Measurements from ENCODE around the gene RASSF8. TPM values are rescaled to one million over a fixed set of nuclear protein-coding genes. Genes with fewer than 3 reads are reported as not detected.

RASSF8 gene
- total and polyA plus RNA-seq, 2 experiments from 2014 or later: 11.5 to 30.6 TPM

DNA sequence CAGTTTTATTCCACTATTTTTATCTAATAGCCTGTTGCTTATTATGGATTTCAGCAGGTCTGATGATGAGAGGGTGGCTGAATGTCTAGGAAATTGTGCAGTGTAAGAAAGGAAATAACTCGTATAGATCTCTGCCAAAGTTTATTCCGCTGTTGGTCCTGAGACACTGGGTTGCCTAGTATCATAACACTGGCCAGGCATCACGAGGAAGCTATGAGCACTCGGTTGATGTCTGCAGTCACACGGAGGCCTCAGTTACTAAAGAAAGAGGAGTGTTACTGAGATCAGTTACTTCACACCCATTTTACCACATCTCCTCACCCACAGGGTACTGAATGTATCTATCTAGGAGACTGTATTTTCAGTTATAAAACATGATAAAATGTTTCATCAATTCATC, 144.5 kb downstream of the RASSF8 start:
- no peaks in the 10 kb centered on the region for H3K79me2 ChIP-seq (replicated peaks; ENCODE audit: insufficient read depth)
- H3K27me3 ChIP-seq (ENCODE audit: insufficient read depth): no peaks in the 10 kb centered on the region
- Mint-ChIP-seq H3K9me3 (no peaks in the 10 kb centered on the region), H3K27ac (no peak overlapping the region), H3K4me3 (no peak overlapping the region), H3K4me1 (peaks cover 9% of the 10 kb centered on the region; the same call in 2 of the 3 replicates), H3K36me3 (ENCODE audit: low read depth) (no peaks in the 10 kb centered on the region), H3K27me3 (ENCODE audit: insufficient read depth, low read depth, poor library complexity) (peaks cover 3% of the 10 kb centered on the region)
- H3K4me2 ChIP-seq: no peak overlapping the region
- TF ChIP-seq STAT1 (IDR thresholded peaks at IDR 0.05; ENCODE audit: unreplicated experiment) (no peak), CREB1 (CRISPR knock-in tag; IDR thresholded peaks at IDR 0.05; ENCODE audit: low read depth) (no peak), ZNF331 (CRISPR knock-in tag; IDR thresholded peaks at IDR 0.05; ENCODE audit: low read depth) (no peak), ZNF114 (CRISPR knock-in tag; IDR thresholded peaks at IDR 0.05) (no peak), POLR2AphosphoS5 (IDR thresholded peaks at IDR 0.05; ENCODE audit: low read depth) (no peak)
- TF ChIP-seq, protein P1, sequence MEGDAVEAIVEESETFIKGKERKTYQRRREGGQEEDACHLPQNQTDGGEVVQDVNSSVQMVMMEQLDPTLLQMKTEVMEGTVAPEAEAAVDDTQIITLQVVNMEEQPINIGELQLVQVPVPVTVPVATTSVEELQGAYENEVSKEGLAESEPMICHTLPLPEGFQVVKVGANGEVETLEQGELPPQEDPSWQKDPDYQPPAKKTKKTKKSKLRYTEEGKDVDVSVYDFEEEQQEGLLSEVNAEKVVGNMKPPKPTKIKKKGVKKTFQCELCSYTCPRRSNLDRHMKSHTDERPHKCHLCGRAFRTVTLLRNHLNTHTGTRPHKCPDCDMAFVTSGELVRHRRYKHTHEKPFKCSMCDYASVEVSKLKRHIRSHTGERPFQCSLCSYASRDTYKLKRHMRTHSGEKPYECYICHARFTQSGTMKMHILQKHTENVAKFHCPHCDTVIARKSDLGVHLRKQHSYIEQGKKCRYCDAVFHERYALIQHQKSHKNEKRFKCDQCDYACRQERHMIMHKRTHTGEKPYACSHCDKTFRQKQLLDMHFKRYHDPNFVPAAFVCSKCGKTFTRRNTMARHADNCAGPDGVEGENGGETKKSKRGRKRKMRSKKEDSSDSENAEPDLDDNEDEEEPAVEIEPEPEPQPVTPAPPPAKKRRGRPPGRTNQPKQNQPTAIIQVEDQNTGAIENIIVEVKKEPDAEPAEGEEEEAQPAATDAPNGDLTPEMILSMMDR (conservative IDR thresholded peaks at IDR 0.05; ENCODE audit: low read depth in 2 of 2): no peak
- TF ChIP-seq, protein P2, sequence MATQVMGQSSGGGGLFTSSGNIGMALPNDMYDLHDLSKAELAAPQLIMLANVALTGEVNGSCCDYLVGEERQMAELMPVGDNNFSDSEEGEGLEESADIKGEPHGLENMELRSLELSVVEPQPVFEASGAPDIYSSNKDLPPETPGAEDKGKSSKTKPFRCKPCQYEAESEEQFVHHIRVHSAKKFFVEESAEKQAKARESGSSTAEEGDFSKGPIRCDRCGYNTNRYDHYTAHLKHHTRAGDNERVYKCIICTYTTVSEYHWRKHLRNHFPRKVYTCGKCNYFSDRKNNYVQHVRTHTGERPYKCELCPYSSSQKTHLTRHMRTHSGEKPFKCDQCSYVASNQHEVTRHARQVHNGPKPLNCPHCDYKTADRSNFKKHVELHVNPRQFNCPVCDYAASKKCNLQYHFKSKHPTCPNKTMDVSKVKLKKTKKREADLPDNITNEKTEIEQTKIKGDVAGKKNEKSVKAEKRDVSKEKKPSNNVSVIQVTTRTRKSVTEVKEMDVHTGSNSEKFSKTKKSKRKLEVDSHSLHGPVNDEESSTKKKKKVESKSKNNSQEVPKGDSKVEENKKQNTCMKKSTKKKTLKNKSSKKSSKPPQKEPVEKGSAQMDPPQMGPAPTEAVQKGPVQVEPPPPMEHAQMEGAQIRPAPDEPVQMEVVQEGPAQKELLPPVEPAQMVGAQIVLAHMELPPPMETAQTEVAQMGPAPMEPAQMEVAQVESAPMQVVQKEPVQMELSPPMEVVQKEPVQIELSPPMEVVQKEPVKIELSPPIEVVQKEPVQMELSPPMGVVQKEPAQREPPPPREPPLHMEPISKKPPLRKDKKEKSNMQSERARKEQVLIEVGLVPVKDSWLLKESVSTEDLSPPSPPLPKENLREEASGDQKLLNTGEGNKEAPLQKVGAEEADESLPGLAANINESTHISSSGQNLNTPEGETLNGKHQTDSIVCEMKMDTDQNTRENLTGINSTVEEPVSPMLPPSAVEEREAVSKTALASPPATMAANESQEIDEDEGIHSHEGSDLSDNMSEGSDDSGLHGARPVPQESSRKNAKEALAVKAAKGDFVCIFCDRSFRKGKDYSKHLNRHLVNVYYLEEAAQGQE (IDR thresholded peaks at IDR 0.05; ENCODE audit: unreplicated experiment): no peak
- TF ChIP-seq, protein P3, sequence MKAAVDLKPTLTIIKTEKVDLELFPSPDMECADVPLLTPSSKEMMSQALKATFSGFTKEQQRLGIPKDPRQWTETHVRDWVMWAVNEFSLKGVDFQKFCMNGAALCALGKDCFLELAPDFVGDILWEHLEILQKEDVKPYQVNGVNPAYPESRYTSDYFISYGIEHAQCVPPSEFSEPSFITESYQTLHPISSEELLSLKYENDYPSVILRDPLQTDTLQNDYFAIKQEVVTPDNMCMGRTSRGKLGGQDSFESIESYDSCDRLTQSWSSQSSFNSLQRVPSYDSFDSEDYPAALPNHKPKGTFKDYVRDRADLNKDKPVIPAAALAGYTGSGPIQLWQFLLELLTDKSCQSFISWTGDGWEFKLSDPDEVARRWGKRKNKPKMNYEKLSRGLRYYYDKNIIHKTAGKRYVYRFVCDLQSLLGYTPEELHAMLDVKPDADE (IDR thresholded peaks at IDR 0.05): no peak
- TF ChIP-seq, protein P4, sequence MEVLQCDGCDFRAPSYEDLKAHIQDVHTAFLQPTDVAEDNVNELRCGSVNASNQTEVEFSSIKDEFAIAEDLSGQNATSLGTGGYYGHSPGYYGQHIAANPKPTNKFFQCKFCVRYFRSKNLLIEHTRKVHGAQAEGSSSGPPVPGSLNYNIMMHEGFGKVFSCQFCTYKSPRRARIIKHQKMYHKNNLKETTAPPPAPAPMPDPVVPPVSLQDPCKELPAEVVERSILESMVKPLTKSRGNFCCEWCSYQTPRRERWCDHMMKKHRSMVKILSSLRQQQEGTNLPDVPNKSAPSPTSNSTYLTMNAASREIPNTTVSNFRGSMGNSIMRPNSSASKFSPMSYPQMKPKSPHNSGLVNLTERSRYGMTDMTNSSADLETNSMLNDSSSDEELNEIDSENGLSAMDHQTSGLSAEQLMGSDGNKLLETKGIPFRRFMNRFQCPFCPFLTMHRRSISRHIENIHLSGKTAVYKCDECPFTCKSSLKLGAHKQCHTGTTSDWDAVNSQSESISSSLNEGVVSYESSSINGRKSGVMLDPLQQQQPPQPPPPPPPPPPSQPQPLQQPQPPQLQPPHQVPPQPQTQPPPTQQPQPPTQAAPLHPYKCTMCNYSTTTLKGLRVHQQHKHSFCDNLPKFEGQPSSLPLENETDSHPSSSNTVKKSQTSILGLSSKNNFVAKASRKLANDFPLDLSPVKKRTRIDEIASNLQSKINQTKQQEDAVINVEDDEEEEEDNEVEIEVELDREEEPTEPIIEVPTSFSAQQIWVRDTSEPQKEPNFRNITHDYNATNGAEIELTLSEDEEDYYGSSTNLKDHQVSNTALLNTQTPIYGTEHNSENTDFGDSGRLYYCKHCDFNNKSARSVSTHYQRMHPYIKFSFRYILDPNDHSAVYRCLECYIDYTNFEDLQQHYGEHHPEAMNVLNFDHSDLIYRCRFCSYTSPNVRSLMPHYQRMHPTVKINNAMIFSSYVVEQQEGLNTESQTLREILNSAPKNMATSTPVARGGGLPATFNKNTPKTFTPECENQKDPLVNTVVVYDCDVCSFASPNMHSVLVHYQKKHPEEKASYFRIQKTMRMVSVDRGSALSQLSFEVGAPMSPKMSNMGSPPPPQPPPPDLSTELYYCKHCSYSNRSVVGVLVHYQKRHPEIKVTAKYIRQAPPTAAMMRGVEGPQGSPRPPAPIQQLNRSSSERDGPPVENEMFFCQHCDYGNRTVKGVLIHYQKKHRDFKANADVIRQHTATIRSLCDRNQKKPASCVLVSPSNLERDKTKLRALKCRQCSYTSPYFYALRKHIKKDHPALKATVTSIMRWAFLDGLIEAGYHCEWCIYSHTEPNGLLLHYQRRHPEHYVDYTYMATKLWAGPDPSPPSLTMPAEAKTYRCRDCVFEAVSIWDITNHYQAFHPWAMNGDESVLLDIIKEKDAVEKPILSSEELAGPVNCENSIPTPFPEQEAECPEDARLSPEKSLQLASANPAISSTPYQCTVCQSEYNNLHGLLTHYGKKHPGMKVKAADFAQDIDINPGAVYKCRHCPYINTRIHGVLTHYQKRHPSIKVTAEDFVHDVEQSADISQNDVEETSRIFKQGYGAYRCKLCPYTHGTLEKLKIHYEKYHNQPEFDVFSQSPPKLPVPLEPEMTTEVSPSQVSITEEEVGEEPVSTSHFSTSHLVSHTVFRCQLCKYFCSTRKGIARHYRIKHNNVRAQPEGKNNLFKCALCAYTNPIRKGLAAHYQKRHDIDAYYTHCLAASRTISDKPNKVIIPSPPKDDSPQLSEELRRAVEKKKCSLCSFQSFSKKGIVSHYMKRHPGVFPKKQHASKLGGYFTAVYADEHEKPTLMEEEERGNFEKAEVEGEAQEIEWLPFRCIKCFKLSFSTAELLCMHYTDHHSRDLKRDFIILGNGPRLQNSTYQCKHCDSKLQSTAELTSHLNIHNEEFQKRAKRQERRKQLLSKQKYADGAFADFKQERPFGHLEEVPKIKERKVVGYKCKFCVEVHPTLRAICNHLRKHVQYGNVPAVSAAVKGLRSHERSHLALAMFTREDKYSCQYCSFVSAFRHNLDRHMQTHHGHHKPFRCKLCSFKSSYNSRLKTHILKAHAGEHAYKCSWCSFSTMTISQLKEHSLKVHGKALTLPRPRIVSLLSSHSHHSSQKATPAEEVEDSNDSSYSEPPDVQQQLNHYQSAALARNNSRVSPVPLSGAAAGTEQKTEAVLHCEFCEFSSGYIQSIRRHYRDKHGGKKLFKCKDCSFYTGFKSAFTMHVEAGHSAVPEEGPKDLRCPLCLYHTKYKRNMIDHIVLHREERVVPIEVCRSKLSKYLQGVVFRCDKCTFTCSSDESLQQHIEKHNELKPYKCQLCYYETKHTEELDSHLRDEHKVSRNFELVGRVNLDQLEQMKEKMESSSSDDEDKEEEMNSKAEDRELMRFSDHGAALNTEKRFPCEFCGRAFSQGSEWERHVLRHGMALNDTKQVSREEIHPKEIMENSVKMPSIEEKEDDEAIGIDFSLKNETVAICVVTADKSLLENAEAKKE (CRISPR knock-in tag; IDR thresholded peaks at IDR 0.05): no peak
- H3K36me3 ChIP-seq (ENCODE audit: insufficient read depth): no peaks in the 10 kb centered on the region
- no peak for DNase-seq (ENCODE audit: low spot score)
- no peaks in the 10 kb centered on the region for H3K9me2 ChIP-seq (ENCODE audit: insufficient read depth)
- H2AFZ ChIP-seq: no peak overlapping the region
- no peak for ATAC-seq
- no peak overlapping the region for H3K27ac ChIP-seq (ENCODE audit: low read depth)
- H3K4me1 ChIP-seq (ENCODE audit: insufficient read depth): no peaks in the 10 kb centered on the region
- H3F3A ChIP-seq (replicated peaks; ENCODE audit: low read depth): no peaks in the 10 kb centered on the region
- H3K4me3 ChIP-seq: no peak overlapping the region
- H4K20me1 ChIP-seq (replicated peaks; ENCODE audit: insufficient read depth): no peaks in the 10 kb centered on the region
